Measurements from ENCODE around the gene TBL1X.
A peak's percentile ranks its signal among the peaks of the same experiment; 100 is the strongest.
"Not testable (repeated sequence)": the region's sequence is repeated elsewhere in the genome, so short reads cannot be mapped to it uniquely, and the experiment has no call there.

The TBL1X gene

DNA sequence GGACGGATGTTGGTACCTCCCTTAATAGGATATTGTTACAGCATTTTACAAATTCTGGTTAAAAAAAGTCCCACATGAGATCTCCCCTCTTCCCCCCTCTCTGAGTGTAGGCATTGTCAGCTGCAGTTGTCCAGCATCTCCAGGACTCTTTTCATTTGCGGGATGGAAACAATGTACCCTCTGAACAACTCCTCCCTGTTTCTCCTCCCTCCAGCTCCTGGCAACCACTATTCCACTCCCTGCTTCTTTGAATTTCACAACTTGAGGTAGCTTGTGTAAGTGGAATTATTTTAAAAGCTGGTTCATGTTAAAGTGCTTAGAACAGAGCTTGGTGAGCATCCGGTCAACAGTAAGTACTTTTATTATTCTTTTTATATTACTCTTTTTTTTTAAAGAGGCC, 69.8 kb downstream of the TBL1X start:
- Histone ChIP-seq H3K4me2 (ENCODE audit: insufficient read depth, low read length, poor library complexity, severe bottlenecking) (peak overlapping the region; percentile 14), H3K27ac (replicated peaks; ENCODE audit: low read length) (peak overlapping the region; percentile 90), H2BK120ac (ENCODE audit: low read depth, low read length) (no peak overlapping the region), H3K23ac (ENCODE audit: low read depth, low read length, poor library complexity) (no peak overlapping the region), H2AK5ac (ENCODE audit: low read depth, low read length) (no peak overlapping the region), H3K9me3 (replicated peaks in 1 of 2; ENCODE audit: control insufficient read depth in 2 of 2, insufficient read depth in 1 of 2, low read depth in 1 of 2, low read length in 2 of 2) (no peaks in the 10 kb centered on the region), H2BK12ac (ENCODE audit: low read length) (no peak overlapping the region), H3K4ac (ENCODE audit: low read length) (no peak overlapping the region), H3K18ac (ENCODE audit: low read length) (no peak overlapping the region), H3K27me3 (ENCODE audit: control insufficient read depth in 3 of 3, insufficient read depth in 3 of 3, low read depth in 1 of 3, low read length in 3 of 3) (no peaks in the 10 kb centered on the region), H4K8ac (ENCODE audit: low read depth, low read length) (no peak overlapping the region), H3K14ac (ENCODE audit: low read length) (no peak overlapping the region), H2BK15ac (ENCODE audit: low read length) (no peak overlapping the region), H3K9ac (ENCODE audit: low read depth, low read length, poor library complexity) (no peak overlapping the region), H3K4me3 (ENCODE audit: low read length in 2 of 2) (peak overlapping the region in 1 of 2 donors; percentile 28), H3K36me3 (replicated peaks in 1 of 2; ENCODE audit: control insufficient read depth in 2 of 2, insufficient read depth in 2 of 2, low read length in 2 of 2) (peaks cover 0 to 5% of the 10 kb centered on the region in 2 donors), H3K79me1 (ENCODE audit: low read depth, low read length) (peaks cover 2% of the 10 kb centered on the region), H4K91ac (ENCODE audit: low read depth, low read length, poor library complexity) (no peak overlapping the region), H2BK5ac (ENCODE audit: low read length) (no peak overlapping the region), H2AFZ (ENCODE audit: low read length) (no peak overlapping the region), H3K4me1 (ENCODE audit: control insufficient read depth in 2 of 2, insufficient read depth in 1 of 2, low read depth in 1 of 2, low read length in 2 of 2) (peaks cover 9 to 22% of the 10 kb centered on the region in 2 donors)
- WGBS, 2 donors (ENCODE audit: extremely low coverage in 2 of 2, insufficient read length in 2 of 2, insufficient replicate concordance in 1 of 2): no CpG with 5 or more reads among the region's 3 CpGs
- no peak for DNase-seq (ENCODE audit: low spot score)

DNA sequence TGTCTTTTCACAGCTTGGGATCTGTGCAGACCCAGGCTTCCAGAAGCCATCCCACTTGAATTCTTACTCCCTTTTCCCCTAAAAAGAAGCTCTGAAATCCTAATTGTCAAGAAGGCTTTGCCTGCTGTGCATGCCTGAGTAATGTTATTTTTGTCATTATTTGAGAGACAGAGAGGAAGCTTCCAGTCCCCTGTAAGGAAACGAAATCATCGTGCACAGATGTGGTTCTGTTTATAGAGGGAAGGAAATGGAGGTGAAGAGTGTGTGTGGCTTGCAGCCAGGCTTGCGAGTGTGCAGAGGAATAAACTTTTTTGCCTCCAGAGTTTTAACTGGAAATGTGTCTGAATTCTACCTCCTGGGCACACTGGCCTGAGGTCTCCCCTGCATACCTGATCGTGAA, 70.2 kb downstream of the TBL1X start:
- H2BK15ac ChIP-seq (ENCODE audit: low read length): no peak overlapping the region
- no peak overlapping the region for H2BK120ac ChIP-seq (ENCODE audit: low read depth, low read length)
- H3K9ac ChIP-seq (ENCODE audit: low read depth, low read length, poor library complexity): no peak overlapping the region
- no peak overlapping the region for H3K18ac ChIP-seq (ENCODE audit: low read length)
- peak overlapping the region; percentile 90 for H3K27ac ChIP-seq (replicated peaks; ENCODE audit: low read length)
- no peak overlapping the region for H3K14ac ChIP-seq (ENCODE audit: low read length)
- H2AK5ac ChIP-seq (ENCODE audit: low read depth, low read length): no peak overlapping the region
- no peak overlapping the region for H2BK5ac ChIP-seq (ENCODE audit: low read length)
- no peak overlapping the region for H4K91ac ChIP-seq (ENCODE audit: low read depth, low read length, poor library complexity)
- no peaks in the 10 kb centered on the region for H3K27me3 ChIP-seq (ENCODE audit: control insufficient read depth in 3 of 3, insufficient read depth in 3 of 3, low read depth in 1 of 3, low read length in 3 of 3)
- H3K36me3 ChIP-seq (replicated peaks in 1 of 2; ENCODE audit: control insufficient read depth in 2 of 2, insufficient read depth in 2 of 2, low read length in 2 of 2): peaks cover 0 to 5% of the 10 kb centered on the region in 2 donors
- WGBS, 2 donors (ENCODE audit: extremely low coverage in 2 of 2, insufficient read length in 2 of 2, insufficient replicate concordance in 1 of 2): no CpG with 5 or more reads among the region's 4 CpGs
- H2AFZ ChIP-seq (ENCODE audit: low read length): no peak overlapping the region
- H3K9me3 ChIP-seq (replicated peaks in 1 of 2; ENCODE audit: control insufficient read depth in 2 of 2, insufficient read depth in 1 of 2, low read depth in 1 of 2, low read length in 2 of 2): no peaks in the 10 kb centered on the region
- peak overlapping the region in 1 of 2 donors; percentile 28 for H3K4me3 ChIP-seq (ENCODE audit: low read length in 2 of 2)
- no peak overlapping the region for H2BK12ac ChIP-seq (ENCODE audit: low read length)
- H3K23ac ChIP-seq (ENCODE audit: low read depth, low read length, poor library complexity): no peak overlapping the region
- peaks cover 9 to 22% of the 10 kb centered on the region in 2 donors for H3K4me1 ChIP-seq (ENCODE audit: control insufficient read depth in 2 of 2, insufficient read depth in 1 of 2, low read depth in 1 of 2, low read length in 2 of 2)
- DNase-seq (ENCODE audit: low spot score): no peak
- peak overlapping the region; percentile 23 for H3K4me2 ChIP-seq (ENCODE audit: insufficient read depth, low read length, poor library complexity, severe bottlenecking)
- H3K4ac ChIP-seq (ENCODE audit: low read length): no peak overlapping the region
- H3K79me1 ChIP-seq (ENCODE audit: low read depth, low read length): peaks cover 2% of the 10 kb centered on the region
- H4K8ac ChIP-seq (ENCODE audit: low read depth, low read length): no peak overlapping the region

DNA sequence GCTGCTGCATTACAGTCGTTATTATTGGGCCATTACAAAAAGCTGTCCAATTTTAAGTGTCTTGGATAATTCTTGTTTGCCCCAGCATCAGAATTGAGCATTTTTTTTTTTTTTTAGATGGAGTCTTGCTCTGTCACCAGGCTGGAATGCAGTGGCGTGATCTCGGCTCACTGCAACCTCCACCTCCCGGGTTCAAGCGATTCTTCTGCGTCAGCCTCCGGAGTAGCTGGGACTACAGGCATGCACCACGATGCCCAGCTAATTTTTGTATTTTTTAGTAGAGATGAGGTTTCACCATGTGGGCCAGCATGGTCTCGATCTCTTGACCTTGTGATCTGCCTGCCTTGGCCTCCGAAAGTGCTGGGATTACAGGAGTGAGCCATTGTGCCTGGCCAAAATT, 71.3 kb downstream of the TBL1X start:
- H3K4me2 ChIP-seq (ENCODE audit: insufficient read depth, low read length, poor library complexity, severe bottlenecking); H2BK120ac ChIP-seq (ENCODE audit: low read depth, low read length); H2AK5ac ChIP-seq (ENCODE audit: low read depth, low read length); H4K8ac ChIP-seq (ENCODE audit: low read depth, low read length); H3K79me1 ChIP-seq (ENCODE audit: low read depth, low read length); H3K9ac ChIP-seq (ENCODE audit: low read depth, low read length, poor library complexity); H3K23ac ChIP-seq (ENCODE audit: low read depth, low read length, poor library complexity); H3K4ac ChIP-seq (ENCODE audit: low read length); H2AFZ ChIP-seq (ENCODE audit: low read length); H4K91ac ChIP-seq (ENCODE audit: low read depth, low read length, poor library complexity); H3K18ac ChIP-seq (ENCODE audit: low read length); H2BK5ac ChIP-seq (ENCODE audit: low read length); H3K27ac ChIP-seq (replicated peaks; ENCODE audit: low read length); H3K36me3 ChIP-seq (replicated peaks in 1 of 2; ENCODE audit: control insufficient read depth in 2 of 2, insufficient read depth in 2 of 2, low read length in 2 of 2); H3K14ac ChIP-seq (ENCODE audit: low read length); H3K4me3 ChIP-seq (ENCODE audit: low read length in 2 of 2); H2BK15ac ChIP-seq (ENCODE audit: low read length); H2BK12ac ChIP-seq (ENCODE audit: low read length); DNase-seq (ENCODE audit: low spot score); H3K27me3 ChIP-seq (ENCODE audit: control insufficient read depth in 3 of 3, insufficient read depth in 3 of 3, low read depth in 1 of 3, low read length in 3 of 3); H3K9me3 ChIP-seq (replicated peaks in 1 of 2; ENCODE audit: control insufficient read depth in 2 of 2, insufficient read depth in 1 of 2, low read depth in 1 of 2, low read length in 2 of 2): not testable (repeated sequence)
- H3K4me1 ChIP-seq (ENCODE audit: control insufficient read depth in 2 of 2, insufficient read depth in 1 of 2, low read depth in 1 of 2, low read length in 2 of 2): peaks cover 9 to 22% of the 10 kb centered on the region in 2 donors
- WGBS, 2 donors (ENCODE audit: extremely low coverage in 2 of 2, insufficient read length in 2 of 2, insufficient replicate concordance in 1 of 2): no CpG with 5 or more reads among the region's 10 CpGs

DNA sequence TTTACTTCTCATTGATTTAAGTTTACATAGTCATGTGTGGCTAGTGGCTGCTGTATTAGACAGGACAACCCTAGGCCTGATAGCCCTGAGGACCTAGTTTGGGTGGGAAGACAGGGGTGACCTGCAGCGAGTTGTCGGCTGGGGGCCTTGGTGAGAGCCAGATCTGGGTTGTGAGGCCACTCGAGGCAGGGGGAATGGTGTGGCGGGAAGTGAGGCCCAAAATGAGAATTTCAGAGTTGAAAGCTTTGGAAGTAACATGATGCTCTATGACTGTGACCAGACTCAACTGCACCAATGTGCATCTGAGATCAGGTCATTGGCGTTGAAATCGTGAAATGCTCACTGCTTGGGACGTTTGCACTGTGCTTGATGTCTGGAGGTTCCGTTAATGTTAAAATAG, 72.9 kb downstream of the TBL1X start:
- H2AFZ ChIP-seq (ENCODE audit: low read length): no peak overlapping the region
- peaks cover 9 to 13% of the 10 kb centered on the region in 2 donors for H3K4me1 ChIP-seq (ENCODE audit: control insufficient read depth in 2 of 2, insufficient read depth in 1 of 2, low read depth in 1 of 2, low read length in 2 of 2)
- H3K36me3 ChIP-seq (replicated peaks in 1 of 2; ENCODE audit: control insufficient read depth in 2 of 2, insufficient read depth in 2 of 2, low read length in 2 of 2): peaks cover 0 to 5% of the 10 kb centered on the region in 2 donors
- DNase-seq (ENCODE audit: low spot score): no peak
- no peak overlapping the region for H2BK120ac ChIP-seq (ENCODE audit: low read depth, low read length)
- H3K18ac ChIP-seq (ENCODE audit: low read length): no peak overlapping the region
- no peak overlapping the region for H3K27ac ChIP-seq (replicated peaks; ENCODE audit: low read length)
- no peak overlapping the region for H4K8ac ChIP-seq (ENCODE audit: low read depth, low read length)
- no peak overlapping the region for H2BK15ac ChIP-seq (ENCODE audit: low read length)
- no peaks in the 10 kb centered on the region for H3K27me3 ChIP-seq (ENCODE audit: control insufficient read depth in 3 of 3, insufficient read depth in 3 of 3, low read depth in 1 of 3, low read length in 3 of 3)
- H2AK5ac ChIP-seq (ENCODE audit: low read depth, low read length): no peak overlapping the region
- no peak overlapping the region for H3K14ac ChIP-seq (ENCODE audit: low read length)
- no peak overlapping the region for H3K23ac ChIP-seq (ENCODE audit: low read depth, low read length, poor library complexity)
- no CpG with 5 or more reads among the region's 8 CpGs for WGBS, 2 donors (ENCODE audit: extremely low coverage in 2 of 2, insufficient read length in 2 of 2, insufficient replicate concordance in 1 of 2)
- H3K9ac ChIP-seq (ENCODE audit: low read depth, low read length, poor library complexity): no peak overlapping the region
- peaks cover 2% of the 10 kb centered on the region for H3K79me1 ChIP-seq (ENCODE audit: low read depth, low read length)
- H3K4ac ChIP-seq (ENCODE audit: low read length): no peak overlapping the region
- H2BK5ac ChIP-seq (ENCODE audit: low read length): no peak overlapping the region
- H3K4me3 ChIP-seq (ENCODE audit: low read length in 2 of 2): no peak overlapping the region
- H3K9me3 ChIP-seq (replicated peaks in 1 of 2; ENCODE audit: control insufficient read depth in 2 of 2, insufficient read depth in 1 of 2, low read depth in 1 of 2, low read length in 2 of 2): no peaks in the 10 kb centered on the region
- no peak overlapping the region for H4K91ac ChIP-seq (ENCODE audit: low read depth, low read length, poor library complexity)
- H2BK12ac ChIP-seq (ENCODE audit: low read length): no peak overlapping the region
- H3K4me2 ChIP-seq (ENCODE audit: insufficient read depth, low read length, poor library complexity, severe bottlenecking): no peak overlapping the region

Measured in neuronal stem cell (in vitro differentiated cells).